Stromal cell of bone marrow (primary cell): ENCODE results near the gene HYCC2.
"Not testable (repeated sequence)": the region's sequence is repeated elsewhere in the genome, so short reads cannot be mapped to it uniquely, and the experiment has no call there.

Source experiments
- DNase-seq: peaks from one replicate; pipeline ENCODE4 v3.0.0-alpha.2; 2012; ENCODE audit warnings: low read depth

The HYCC2 gene

DNA sequence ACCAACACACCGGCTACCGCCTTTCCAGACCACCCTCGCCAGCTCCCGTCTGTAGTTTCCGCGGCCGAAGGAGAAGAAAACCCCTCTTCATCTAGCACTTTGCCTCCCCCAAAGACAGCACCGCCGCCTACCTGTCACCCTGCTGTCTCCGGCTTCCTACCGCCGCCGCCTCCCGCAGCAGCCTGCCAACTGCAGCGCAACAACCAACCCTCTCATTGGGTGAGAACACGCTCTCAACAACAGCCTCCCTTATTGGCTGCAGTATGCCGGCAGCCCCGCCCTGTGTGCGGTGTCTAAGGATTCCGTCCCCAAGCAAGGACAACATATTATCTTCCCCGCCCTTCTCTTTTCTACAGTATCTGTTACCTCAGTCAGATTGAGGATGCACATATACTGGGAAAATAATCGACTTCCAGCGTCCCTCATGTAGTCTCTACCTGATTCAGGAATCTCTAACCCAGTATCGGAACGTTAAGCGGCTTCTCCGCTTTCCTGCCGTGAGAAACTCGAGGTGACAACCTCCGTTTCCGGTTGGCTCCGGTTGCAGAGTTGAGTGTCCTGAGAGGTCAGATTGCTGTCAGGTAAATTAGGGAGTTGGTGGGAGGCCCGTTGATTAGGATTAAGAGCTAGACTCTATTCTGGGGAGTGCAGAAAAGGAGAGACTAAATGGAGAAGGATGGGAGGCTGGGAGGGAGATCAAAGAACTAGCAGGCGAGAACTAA lies at the start of gene HYCC2, which contains the start of gene NDUFB3:
Gene HYCC2 (minus strand): TSS at position 193 of the 722 bp plus-strand sequence. CDS start 47,662 bp downstream, outside the sequence.
Gene NDUFB3 (plus strand): TSS at position 523 of the 722 bp plus-strand sequence. CDS start 6,882 bp downstream, outside the sequence.
- DNase-seq, result peak; percentile 82

DNA sequence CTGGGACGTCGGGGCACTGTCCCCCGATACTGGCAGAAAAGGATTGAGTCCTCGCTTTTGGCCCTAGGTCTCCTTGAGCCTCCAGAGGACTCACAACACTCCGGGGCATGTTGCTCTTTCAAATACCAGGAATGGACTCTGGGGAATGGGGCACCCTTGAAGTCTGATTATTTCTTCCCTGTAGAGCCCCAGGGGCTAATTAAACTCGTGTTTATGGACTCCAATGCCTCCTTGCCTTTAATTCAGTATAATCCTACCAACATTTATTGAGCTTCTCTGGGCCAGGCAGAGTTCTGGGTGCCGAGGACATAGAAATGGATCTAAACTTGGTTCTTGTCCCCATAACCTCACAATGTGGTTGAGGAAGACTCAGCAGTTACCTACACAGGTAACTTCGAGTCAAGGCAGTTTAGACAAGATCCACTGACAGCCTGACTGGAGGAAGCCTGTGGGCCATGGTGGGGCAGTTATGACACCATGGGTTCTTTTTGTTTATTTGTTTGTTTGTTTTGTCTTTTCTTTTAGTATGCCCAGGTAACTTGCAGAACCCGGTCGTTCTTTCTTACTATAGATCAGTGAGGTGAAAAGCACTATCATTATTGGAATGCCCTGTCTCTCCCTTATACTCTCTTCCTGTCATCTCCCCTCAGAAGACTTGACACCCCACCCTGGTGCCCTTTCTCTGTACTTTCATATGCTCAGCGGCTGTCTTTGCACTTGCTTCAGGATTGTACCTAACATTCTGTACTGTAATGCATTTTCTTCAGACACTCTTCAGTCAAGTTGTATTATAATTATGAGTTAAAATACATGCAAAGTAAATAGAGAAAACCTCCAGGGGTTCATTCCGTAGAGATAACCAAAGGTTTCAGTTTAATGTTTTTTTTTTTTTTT lies 47.7 kb upstream of the HYCC2 start:
- no peak for DNase-seq

GRCh38 chr2:201118121-201118960 lies 46.9 kb upstream of the HYCC2 start:
- DNase-seq, result peak; percentile 64

DNA sequence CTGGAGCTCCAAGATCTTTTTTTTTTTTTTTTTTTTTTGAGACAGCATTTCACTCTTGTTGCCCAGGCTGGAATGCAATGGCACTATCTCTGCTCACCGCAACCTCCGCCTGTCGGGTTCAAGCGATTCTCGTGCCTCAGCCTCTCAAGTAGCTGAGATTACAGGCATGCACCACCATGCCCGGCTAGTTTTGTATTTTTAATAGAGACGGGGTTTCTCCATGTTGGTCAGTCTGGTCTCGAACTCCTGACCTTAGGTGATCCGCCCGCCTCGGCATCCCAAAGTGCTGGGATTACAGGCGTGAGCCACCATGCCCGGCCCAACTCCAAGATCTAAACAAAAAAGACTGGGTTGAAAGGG lies 46.2 kb upstream of the HYCC2 start:
- not testable (repeated sequence) for DNase-seq

DNA sequence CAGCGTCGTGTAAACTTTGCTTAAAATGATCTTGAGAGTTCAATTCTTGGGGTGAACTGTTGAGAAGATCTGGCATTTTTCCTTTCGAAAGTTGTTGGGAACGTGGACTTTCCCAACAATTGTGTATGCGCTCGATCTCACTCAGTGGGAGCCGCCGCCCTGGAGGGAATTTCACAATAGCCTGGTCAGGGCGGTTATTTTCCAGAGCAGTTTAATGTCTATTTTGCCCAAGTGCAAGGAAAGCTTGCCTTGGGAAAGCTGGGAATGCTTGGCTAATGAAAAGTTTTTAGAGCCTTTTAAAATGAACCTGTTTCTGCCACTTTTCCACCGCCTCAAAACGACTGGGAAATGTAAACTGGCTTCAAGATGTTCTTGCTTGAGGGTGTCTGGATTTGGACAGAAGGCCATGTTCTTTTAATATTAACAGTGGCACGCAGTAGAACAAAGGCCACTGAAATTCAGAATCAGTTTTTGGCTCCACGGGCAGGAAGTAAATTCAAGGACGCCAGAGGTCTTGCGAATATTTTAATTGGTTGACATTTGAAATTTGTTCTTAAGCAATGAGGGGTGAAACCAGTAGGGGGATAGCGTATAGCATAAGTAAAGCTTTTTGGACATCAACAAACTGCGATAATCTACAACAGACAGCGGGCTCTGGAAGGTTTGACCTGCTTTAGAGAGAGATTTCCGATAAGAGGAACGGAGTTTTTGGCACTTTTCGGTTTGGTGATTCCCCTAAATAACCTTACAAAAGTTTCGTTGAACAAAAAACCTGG lies 45.7 kb upstream of the HYCC2 start:
- peak; percentile 81 for DNase-seq

GRCh38 chr2:201116115-201116958 lies 44.9 kb upstream of the HYCC2 start, which contains the start of gene CFLAR:
Gene CFLAR, plus strand, starts transcription at chr2:201116164. Its CDS starts 13,702 bp downstream, at chr2:201129866.
- DNase-seq, result peak; percentile 53

- no peak for DNase-seq
Observed at GRCh38 chr2:201114846-201115245, 43.4 kb upstream of the HYCC2 start.

DNA sequence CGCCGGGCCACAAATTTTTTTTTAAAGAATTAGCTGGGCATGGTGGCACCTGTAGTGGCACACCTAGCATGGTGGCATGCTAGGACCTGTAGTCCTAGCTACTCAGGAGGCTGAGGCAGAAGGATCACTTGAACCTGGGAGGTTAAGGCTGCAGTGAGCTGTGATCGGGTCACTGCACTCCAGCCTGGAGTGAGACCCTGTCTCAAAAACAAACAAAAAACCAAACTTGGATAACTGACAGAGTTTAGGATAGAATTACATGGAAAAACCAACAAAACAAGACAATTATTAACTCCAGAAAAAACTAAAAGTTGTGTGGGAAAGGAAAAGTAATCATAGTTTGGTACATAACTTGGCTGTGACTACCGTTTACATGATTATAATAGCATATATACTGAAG lies 42.9 kb upstream of the HYCC2 start:
- no peak for DNase-seq

- DNase-seq, result no peak
Observed at GRCh38 chr2:201111096-201111495, 39.6 kb upstream of the HYCC2 start.

DNA sequence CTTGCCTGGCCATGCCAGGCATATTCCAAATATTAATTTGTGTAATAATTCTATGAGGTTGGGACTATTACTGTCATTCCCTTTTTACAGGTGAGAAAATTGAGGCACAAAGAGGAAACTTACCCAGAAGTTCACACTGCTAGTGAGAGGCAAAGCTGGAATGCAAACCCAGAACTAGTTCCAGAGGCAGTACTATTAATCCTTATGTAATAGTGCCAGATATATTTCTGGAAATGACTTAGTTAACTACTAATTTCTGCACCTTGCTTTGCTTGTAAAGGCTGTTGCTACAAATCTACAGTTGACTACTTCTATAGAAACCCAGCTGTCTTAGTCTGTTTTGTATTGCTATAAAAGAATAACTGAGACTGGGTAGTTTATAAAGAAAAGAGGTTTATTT lies 39.1 kb upstream of the HYCC2 start:
- DNase-seq, result no peak

GRCh38 chr2:201109186-201109585 lies 37.7 kb upstream of the HYCC2 start:
- DNase-seq, result no peak

DNA sequence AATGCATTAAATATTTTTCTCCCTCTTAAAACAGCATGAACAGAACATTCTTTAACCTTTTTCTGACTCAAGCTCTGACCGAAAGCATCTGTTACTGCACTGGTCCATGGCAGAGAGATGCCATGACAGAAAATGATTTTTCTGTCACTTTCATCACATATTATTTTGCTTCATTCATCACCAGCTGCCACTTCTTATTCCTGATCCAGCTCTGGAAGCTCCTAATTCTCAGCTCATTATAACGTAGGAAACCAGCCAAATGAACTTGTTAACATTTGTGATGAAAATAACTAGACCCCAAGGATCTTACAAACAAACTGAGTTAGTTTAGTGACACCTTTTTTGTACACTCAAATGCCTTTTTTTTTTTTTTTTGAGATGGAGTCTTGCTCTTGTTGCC lies 36.9 kb upstream of the HYCC2 start:
- DNase-seq, result no peak

DNA sequence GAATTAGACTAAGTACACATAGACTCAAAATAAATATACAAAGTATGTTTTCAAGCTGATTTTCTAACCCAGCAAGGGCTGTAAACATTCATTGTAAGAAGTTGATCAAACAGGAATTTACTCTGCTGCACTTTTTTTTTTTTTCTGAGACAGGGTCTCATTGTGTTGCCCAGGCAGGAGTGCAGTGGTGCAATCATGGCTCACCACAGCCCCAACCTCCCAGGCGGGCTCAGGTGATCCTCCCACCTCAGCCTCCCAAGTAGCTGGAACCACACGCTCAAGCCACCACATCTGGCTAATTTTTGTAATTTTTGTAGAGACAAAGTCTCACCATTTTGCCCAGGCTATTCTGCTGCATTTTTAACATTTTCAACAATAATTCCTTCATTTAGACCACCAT lies 36.2 kb upstream of the HYCC2 start:
- no peak for DNase-seq

- no peak for DNase-seq
Observed at GRCh38 chr2:201105759-201106158, 34.3 kb upstream of the HYCC2 start.

DNA sequence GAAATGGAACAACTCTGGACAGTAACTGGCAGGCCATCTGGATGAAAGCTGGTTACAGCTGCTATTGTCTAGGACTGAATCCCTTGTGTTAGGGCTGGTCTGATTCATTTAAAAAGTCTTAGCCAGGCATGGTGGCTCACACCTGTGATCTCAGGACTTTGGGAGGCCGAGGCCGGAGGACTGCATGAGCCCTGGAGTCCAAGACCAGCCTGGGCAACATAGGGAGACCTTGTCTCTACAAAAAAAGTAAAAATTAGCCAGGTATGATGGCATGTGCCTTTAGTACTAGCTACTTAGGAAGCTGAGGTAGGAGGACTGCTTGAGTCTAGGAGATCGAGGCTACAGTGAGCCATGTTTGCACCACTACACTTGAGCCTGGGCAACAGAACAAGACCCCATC lies 29.0 kb upstream of the HYCC2 start:
- DNase-seq, result no peak

- DNase-seq, result no peak
Observed at GRCh38 chr2:201093573-201093972, 22.1 kb upstream of the HYCC2 start.

DNA sequence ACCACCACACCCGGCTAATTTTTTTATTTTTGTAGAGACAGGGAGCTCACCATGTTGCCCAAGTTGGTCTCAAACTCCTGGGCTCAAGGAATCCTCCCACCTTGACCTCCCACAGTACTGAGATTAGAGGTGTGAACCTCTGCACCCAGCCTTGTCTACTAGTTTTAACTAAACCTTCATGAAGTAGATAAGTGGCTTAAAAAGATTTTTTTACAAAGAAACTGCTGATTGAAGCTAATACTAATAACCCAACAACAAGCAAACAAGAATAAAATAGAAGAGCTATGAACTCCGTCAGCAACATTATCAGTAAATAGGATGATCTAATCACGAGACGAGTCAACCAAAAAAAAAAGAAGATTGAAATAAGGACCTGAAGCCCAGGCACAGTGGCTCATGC lies 19.1 kb upstream of the HYCC2 start:
- DNase-seq, result no peak

- no peak for DNase-seq
Observed at GRCh38 chr2:201084863-201085262, 13.4 kb upstream of the HYCC2 start.

GRCh38 chr2:201074996-201075395 lies 3.5 kb upstream of the HYCC2 start:
- DNase-seq, result no peak

DNA sequence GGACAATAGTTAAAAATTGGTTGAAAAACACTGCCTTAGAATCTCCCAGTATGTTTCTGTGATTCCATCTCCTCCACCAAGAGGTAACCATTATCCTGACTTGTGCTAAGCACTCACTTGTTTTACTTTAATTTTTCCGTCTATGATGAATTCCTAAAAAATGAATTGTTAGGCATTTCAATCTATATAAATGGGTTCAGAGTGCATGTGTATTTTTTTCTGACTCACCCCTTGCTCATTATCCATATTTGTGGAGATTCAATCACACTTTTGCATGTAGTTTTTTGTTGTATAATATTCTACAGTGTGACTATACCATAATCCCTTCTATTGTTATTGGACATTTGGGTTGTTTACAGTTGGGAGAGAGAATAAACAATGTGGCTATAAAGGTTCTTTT lies 1.6 kb upstream of the HYCC2 start:
- DNase-seq, result no peak

GRCh38 chr2:201072201-201072530 lies 695 bp upstream of the HYCC2 start:
- DNase-seq, result no peak
